Mucosa of rectum (tissue), 2 donors: ENCODE data around the gene EPS8.

Source experiments
- H3K27ac ChIP-seq, 2 donors: one replicate each; pipeline ENCODE4 v1.7.0; 2013; ENCODE audit warnings: inconsistent platforms in 2 of 2, low read depth in 2 of 2, low read length in 2 of 2
- H3K27me3 ChIP-seq, 2 donors: one replicate each; pipeline ENCODE4 v1.7.0; 2013; ENCODE audit warnings: low read length in 2 of 2; ENCODE audit not compliant: control insufficient read depth in 2 of 2, insufficient read depth in 2 of 2
- H3K36me3 ChIP-seq, 2 donors: one replicate each; pipeline ENCODE4 v1.7.0; 2013; ENCODE audit warnings: low read length in 2 of 2; ENCODE audit not compliant: control insufficient read depth in 2 of 2, insufficient read depth in 2 of 2
- H3K4me1 ChIP-seq, 2 donors: one replicate each; pipeline ENCODE4 v1.7.0; 2013; ENCODE audit warnings: low read length in 2 of 2, mild to moderate bottlenecking in 1 of 2; ENCODE audit not compliant: control insufficient read depth in 2 of 2, insufficient read depth in 2 of 2
- H3K4me3 ChIP-seq, 2 donors: one replicate each; pipeline ENCODE4 v1.7.0; 2013; ENCODE audit warnings: low read length in 2 of 2
- H3K9ac ChIP-seq, 2 donors: one replicate each; pipeline ENCODE4 v1.7.0; 2013; ENCODE audit warnings: low read length in 2 of 2, low read depth in 1 of 2, mild to moderate bottlenecking in 1 of 2
- H3K9me3 ChIP-seq, 2 donors: one replicate each; pipeline ENCODE4 v1.7.0; 2013; ENCODE audit warnings: low read length in 2 of 2; ENCODE audit not compliant: control insufficient read depth in 2 of 2
- donor health status: healthy.
- donor health status: Normal muscosa, but diverticular disease.

Gene EPS8

GRCh38 chr12:15583804-15584203 lies 205.4 kb downstream of the EPS8 start:
- Histone ChIP-seq H3K27ac (no peak overlapping the region), H3K36me3 (peaks cover 6 to 7% of the 10 kb centered on the region in 2 donors), H3K27me3 (no peaks in the 10 kb centered on the region), H3K9me3 (no peaks in the 10 kb centered on the region), H3K4me1 (peaks cover 6 to 8% of the 10 kb centered on the region in 2 donors), H3K4me3 (no peak overlapping the region), H3K9ac (no peak overlapping the region)

- Histone ChIP-seq H3K4me3 (no peak overlapping the region), H3K27me3 (no peaks in the 10 kb centered on the region), H3K27ac (peak overlapping the region; percentile 35 to 56)
Observed at GRCh38 chr12:15581006-15581405, 208.2 kb downstream of the EPS8 start.

GRCh38 chr12:15580431-15580830 lies 208.8 kb downstream of the EPS8 start:
- no peaks in the 10 kb centered on the region for H3K9me3 ChIP-seq
- H3K27ac ChIP-seq: peak overlapping the region; percentile 35 to 56
- no peaks in the 10 kb centered on the region for H3K27me3 ChIP-seq
- no peak overlapping the region for H3K9ac ChIP-seq
- H3K4me3 ChIP-seq: no peak overlapping the region
- H3K4me1 ChIP-seq: peaks cover 6 to 20% of the 10 kb centered on the region in 2 donors
- H3K36me3 ChIP-seq: peaks cover 3 to 7% of the 10 kb centered on the region in 2 donors

More at GRCh38 chr12:15581006-15581405, 208.2 kb downstream of the EPS8 start:
- Histone ChIP-seq H3K36me3 (peaks cover 3 to 7% of the 10 kb centered on the region in 2 donors), H3K9me3 (no peaks in the 10 kb centered on the region), H3K4me1 (peaks cover 6 to 20% of the 10 kb centered on the region in 2 donors), H3K9ac (no peak overlapping the region)

GRCh38 chr12:15575671-15576541 lies 213.3 kb downstream of the EPS8 start:
- H3K4me3 ChIP-seq: no peak overlapping the region
- H3K27me3 ChIP-seq: no peaks in the 10 kb centered on the region
- peaks cover 5 to 16% of the 10 kb centered on the region in 2 donors for H3K4me1 ChIP-seq
- H3K9ac ChIP-seq: no peak overlapping the region
- no peaks in the 10 kb centered on the region for H3K9me3 ChIP-seq
- H3K27ac ChIP-seq: peak overlapping the region in 1 of 2 donors; percentile 11
- no peaks in the 10 kb centered on the region for H3K36me3 ChIP-seq

GRCh38 chr12:15574353-15574752 lies 214.8 kb downstream of the EPS8 start:
- Histone ChIP-seq H3K4me1 (peaks cover 3 to 18% of the 10 kb centered on the region in 2 donors), H3K27me3 (no peaks in the 10 kb centered on the region), H3K36me3 (peaks cover 0 to 6% of the 10 kb centered on the region in 2 donors), H3K27ac (no peak overlapping the region), H3K4me3 (no peak overlapping the region), H3K9ac (no peak overlapping the region), H3K9me3 (no peaks in the 10 kb centered on the region)
